ELF-1 (cell line): Measurements from ENCODE around the gene GALNS.

ENCODE experiments used
- DNase-seq: peaks from one replicate; pipeline ENCODE4 v3.0.0-alpha.2; 2016; ENCODE audit warnings: low read depth, low spot score

The GALNS gene

DNA sequence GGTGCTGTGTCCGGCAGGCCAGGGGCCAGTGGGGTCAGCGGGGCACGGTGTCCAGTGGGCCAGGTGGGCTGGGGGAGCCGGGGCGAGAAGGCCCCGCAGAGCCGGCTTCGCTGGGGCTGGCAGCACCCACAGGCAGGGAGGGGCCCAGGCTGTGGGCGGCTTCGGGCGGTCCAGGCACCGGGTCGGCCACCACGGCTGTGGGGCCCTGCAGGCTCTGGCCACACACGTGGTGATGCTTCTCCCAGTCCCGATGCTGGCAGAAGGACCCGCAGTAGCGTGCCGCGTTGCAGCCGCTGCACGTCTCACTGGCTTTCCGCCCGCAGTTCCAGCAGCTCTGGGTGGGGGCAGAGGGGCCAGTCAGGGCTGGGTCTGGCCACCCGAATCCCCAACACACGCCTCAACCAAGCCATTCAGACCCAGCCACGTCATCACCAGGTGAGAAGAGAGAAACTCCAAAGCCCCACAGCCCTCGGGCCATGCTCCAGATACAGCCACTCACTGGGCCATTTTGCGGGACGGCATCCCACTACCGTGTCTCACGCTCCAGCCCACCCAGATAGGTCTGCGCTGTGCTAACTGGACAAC is 20.3 kb upstream of the GALNS start:
- no peak for DNase-seq

DNA sequence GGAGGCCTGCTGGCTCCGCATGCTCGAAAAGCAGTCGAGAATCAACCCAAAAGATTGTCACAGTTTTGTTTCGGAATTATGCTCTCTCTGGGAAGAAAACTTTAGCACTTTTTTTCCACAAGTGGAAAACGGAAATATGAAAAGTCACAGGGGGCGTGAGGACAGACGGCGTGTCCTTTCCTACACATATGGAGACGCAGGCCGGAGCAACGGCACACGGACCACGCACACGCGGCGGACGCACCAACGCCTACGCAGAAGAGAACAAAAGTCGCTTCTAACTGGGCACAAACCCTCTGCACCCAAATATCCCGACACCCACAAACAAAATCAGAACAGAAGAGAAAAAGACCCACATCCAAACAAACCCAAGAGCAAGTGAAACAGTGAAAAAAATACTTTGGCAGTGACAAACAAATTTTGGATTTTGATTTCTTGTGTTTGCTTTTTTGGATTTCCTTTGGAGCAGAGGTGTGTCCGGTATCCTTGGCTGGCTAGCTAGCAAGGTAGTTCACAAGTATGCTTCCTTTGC is 19.0 kb upstream of the GALNS start:
- no peak for DNase-seq

- DNase-seq, result no peak
Measured at GRCh38 chr16:88874938-88875599, 18.3 kb upstream of the GALNS start.

DNA sequence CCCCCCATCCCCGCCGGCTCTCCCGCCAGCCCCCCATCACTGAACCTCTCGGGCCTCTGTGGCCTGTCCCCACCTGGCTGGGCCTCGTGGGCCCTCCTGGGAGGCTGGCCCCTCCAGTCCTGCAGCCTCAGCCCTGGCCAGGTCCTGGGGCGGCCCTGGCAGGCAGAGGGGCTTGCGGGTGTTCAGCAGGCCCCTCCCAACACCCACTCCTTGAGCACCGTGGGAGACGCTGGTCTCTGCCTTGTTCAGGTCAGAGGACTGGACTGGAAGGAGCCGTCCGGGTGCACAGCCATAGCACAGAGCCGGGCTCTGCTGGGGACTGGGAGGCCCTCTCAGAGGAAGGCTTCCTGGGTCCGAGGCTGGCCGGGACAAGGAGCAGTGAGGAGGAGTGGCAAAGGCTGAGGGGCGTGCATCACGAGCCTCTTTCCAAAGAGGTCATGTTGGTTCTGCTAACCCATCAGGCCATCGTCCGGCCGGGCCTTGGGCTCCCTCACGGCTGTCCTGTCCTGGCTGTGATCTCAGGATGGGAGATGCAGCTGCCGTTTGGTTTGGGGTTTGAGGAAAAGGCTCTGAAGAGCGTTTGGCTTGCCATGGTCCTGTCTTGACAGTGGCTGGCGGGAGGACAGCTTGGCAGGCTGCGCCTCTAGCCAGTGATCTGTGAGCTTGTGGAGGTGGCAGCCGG is 16.0 kb upstream of the GALNS start:
- DNase-seq, result no peak

- no peak for DNase-seq
Measured at GRCh38 chr16:88871730-88872416, 15.1 kb upstream of the GALNS start.

DNA sequence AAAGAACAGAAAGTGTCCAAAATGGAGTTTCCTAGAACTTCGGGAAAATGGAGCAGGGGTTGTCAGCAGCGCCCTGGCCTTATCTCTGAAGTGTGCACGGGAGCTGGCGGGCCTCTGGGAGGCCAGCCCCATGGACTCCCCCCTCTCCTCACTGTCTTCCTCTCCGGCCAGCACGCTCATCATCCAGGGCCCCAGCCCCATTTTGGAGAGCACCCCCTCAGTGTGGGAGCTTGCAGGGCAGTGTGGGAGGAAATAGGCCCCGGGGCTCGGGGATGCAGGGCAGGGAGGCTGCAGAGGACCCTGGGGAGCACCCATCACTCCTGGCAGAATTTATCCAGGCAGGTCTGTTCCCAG is 14.6 kb upstream of the GALNS start:
- DNase-seq, result no peak

DNA sequence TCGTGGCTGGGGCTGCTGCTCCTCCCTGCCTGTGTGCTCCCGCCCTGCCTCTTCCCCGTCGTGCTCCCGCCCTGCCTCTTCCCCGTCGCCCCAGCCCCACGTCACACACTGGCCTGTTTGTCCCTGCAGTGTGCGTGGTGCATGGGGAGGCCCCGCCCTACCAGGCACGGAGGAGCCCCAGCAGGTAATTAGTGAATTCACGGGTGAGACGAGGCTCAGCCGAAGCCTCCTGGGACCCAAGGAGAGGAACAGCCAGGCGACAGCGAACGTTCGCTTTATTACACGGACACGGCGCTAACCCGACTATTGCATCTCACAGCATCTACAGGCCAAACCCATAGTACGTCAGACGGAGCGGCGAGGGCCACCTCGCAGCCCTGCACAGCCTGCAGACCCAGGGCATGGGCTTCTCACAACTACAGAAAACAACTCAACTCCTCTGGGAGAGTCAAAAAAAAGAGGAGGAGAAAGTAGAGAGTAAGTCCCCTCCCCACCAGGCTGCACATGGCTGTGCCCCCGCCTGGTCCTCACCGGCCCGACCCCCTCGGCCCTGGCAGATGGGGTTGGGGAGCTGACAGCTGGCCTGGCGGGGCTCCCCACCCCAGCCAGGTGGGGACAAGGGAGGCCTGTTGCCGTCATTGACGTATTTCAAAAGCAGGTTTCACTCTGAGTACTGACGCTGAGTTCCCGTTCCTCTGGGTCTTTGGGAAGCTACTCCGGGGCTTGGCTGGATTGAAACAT is 14.0 kb upstream of the GALNS start:
- no peak for DNase-seq

GRCh38 chr16:88869673-88869980 is 12.9 kb upstream of the GALNS start:
- DNase-seq, result no peak

DNA sequence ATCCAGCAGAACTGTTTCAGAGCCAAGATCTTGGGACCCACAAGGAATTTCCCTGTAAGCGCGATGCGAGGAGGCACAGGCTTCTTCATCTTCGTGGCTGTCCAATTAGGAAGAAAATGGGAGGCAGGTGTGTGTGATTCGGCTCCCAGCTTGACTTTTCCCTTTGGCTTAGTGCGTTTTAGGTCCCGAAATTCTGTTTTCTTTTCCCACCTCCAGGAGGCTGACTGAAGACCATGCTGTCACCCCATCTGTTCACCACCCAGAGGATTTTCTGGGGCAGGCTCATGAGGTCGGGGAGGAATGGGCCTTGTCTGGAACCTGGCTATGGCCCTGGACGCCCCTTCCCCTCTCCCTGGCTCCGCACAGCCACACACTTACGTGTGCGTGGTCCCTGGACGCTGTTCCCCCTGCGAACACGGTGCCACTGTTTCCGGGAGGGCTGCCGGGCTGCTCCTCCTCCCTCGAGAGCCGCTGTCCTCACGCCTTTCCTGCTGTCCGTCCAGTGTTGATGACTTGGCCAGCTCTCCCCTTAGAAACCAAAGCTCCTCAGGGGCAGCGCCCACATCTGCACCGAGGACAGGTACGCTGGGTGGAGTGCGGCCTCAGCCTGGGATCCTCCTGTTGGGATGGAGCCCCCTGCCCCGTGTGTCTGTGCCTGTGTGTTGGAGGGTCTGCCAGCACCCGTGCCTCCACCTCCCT is 12.4 kb upstream of the GALNS start:
- no peak for DNase-seq

DNA sequence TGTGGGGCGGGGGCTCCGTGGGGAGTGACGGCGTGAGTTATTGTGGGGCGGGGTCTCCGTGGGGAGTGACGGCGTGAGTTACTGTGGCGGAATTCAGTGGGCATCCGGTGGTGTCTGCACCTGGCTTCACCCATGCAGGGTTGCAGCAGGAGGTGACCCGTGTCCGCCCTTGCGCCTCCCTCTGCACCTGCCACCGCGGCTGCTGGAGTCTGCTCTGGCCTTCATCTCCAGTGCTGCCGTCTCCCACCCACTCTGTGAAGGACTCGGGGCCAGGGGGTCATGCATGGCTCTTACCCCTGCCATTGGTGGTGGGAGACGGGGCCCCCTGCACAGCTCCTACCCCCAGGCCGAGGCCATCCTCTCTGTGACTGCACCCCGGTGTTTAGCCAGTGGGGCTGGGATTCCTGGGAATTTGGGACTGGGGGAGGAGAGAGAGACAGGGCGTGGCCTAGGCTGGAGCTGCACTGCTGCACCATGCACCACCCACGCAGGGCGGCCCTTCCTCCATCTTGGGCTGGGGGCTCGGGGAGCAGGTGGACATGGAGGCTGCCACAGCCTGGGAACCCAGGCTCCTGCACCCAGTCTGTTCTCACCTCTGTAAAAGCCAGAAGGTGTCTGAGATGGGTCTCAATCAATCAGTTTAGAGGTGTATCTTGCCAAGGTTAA is 11.0 kb upstream of the GALNS start:
- DNase-seq, result no peak

- DNase-seq, result no peak
Measured at GRCh38 chr16:88866151-88866920, 9.6 kb upstream of the GALNS start, which contains the start of gene PABPN1L. TSS of gene PABPN1L (minus strand) at chr16:88866660. CDS start at chr16:88866606, 54 bp downstream.

DNA sequence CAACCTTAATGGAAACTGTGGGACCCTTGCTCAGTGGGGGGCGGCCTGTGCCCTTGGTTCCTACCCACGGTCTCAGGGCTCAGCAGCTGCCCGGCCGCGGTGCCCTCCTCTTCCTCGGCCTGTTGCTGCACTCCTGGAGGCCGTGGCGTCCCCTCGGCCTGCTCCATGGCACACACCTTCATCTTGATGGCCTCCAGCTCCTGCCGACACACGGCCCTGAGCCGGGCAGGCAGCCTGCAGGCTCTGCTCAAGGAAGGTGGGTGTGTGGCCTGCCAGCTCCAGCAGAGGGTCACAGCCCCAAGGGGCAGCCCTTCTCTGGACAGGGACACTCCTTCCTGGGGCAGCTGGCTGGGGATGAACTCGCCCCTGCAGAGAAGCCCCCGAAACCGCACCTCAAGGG is 9.0 kb upstream of the GALNS start:
- no peak for DNase-seq

DNA sequence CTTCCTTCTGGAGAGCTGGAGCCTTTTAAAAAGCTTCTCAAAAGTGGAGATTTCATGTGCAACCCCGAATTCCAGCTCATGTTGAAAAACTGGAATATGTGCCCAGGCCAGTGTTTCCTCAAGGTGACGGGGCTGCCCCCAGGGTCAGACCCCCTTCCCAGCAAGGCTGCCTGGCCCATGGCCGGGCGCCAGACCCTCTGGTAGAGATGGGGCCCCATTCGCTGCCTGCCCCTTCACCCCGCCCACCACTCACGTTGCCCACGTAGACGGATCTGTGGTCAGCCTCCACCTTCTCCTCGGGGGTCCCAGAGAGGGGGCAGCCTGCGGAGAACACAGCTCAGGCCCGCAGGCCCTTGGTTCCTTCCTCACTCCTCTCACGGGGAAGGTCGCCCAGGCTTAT is 8.6 kb upstream of the GALNS start:
- DNase-seq, result no peak

- DNase-seq, result no peak
Measured at GRCh38 chr16:88864521-88864920, 7.8 kb upstream of the GALNS start.

- no peak for DNase-seq
Measured at GRCh38 chr16:88864099-88864498, 7.4 kb upstream of the GALNS start.

DNA sequence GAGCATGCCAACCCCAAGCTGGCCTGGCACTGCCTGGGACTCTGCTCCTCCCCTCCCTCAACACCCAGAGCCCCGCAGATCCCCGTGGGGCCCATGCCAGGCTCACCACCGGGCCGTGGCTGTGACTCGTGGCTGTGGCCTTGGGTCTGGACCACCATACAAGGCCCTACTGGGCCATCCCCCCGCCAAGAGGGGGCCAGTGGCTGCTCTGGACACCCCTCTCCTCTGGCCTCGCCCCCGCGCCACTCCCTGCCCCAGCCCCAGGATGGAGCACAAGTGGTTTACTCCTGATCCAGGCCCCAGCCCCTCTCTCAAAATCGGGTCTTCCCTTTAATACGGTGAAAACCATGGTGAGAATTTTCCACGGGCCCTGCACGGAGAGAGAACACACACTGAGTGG is 6.7 kb upstream of the GALNS start:
- DNase-seq, result no peak

- no peak for DNase-seq
Measured at GRCh38 chr16:88862968-88863367, 6.2 kb upstream of the GALNS start.

- no peak for DNase-seq
Measured at GRCh38 chr16:88861359-88861758, 4.6 kb upstream of the GALNS start.

DNA sequence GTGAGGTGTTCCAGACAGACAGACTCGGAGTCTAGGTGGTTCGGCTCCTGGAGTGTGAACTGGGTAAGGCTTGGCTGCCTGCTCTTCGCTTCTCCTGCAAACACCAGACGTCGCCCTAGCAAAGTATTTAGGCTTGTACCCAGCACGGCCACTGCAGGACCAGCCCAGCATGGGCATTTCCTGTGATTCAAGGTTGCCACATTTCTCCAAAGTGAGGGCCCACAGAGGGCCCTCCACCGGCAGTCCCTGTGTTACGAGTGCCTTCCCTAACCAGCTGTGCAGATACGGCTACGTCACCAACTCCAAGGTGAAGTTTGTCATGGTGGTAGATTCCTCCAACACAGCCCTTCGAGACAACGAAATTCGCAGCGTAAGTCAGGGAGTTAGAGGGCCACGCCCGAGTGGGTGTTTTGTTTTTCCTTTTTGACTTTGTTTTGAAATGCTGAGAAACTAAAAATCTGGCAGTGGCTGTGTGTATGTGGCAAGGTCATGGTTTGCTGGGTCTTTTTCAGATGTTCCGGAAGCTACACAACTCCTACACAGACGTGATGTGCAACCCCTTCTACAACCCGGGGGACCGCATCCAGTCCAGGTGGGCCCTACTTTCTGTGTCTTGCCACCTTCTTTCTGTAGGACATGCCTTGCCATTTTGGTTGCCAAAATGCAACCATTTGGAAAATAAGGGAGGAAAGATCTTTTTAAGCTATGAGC is 2.8 kb upstream of the GALNS start:
- DNase-seq, result no peak
